Astrocyte (in vitro differentiated cells and primary cell): ENCODE measurements around the gene TRMT13. TPM values are rescaled to one million over a fixed set of nuclear protein-coding genes. Genes with fewer than 3 reads are reported as not detected.

Experiments
- DNase-seq: peaks from one replicate; pipeline ENCODE4 v3.0.0-alpha.2; 2010; ENCODE audit warnings: low read depth
- FAIRE-seq: peaks from 2 replicates; lab custom pipeline; 2011; peaks lifted over from hg19 to GRCh38; lab: Jason Lieb, UNC
- H2AFZ ChIP-seq: 2 replicates; pipeline ENCODE4 v1.6.0; 2012; ENCODE audit warnings: low read depth, low read length, inconsistent platforms
- H3K27ac ChIP-seq: 2 replicates; pipeline ENCODE4 v1.5.1; 2011; ENCODE audit warnings: low read depth, low read length, inconsistent platforms
- H3K27me3 ChIP-seq: 2 replicates; pipeline ENCODE4 v1.6.0; 2011; ENCODE audit warnings: low read length, inconsistent platforms; ENCODE audit not compliant: insufficient read depth
- H3K36me3 ChIP-seq: 2 replicates; pipeline ENCODE4 v1.5.1; 2011; ENCODE audit warnings: low read length, inconsistent platforms; ENCODE audit not compliant: insufficient read depth
- H3K4me1 ChIP-seq: 2 replicates; pipeline ENCODE4 v1.5.1; 2011; ENCODE audit warnings: low read length, inconsistent platforms; ENCODE audit not compliant: insufficient read depth
- H3K4me2 ChIP-seq: 2 replicates; pipeline ENCODE4 v1.6.0; 2012; ENCODE audit warnings: low read length, inconsistent platforms
- H3K4me3 ChIP-seq: 2 replicates; pipeline ENCODE4 v1.5.1; 2011; ENCODE audit warnings: low read depth, mild to moderate bottlenecking, low read length, inconsistent platforms; ENCODE audit not compliant: insufficient read depth
- H3K79me2 ChIP-seq: 2 replicates; pipeline ENCODE4 v1.6.0; 2012; ENCODE audit warnings: mild to moderate bottlenecking, low read length, inconsistent platforms; ENCODE audit not compliant: insufficient read depth
- H3K9ac ChIP-seq: 2 replicates; pipeline ENCODE4 v1.6.0; 2012; ENCODE audit warnings: mild to moderate bottlenecking, low read length, inconsistent platforms
- H3K9me3 ChIP-seq: 2 replicates; pipeline ENCODE4 v1.5.1; 2012; ENCODE audit warnings: low read depth, mild to moderate bottlenecking, low read length, inconsistent platforms; ENCODE audit not compliant: insufficient read depth
- H4K20me1 ChIP-seq: 2 replicates; pipeline ENCODE4 v1.6.0; 2012; ENCODE audit warnings: low read length, inconsistent platforms; ENCODE audit not compliant: insufficient read depth
- H3K27ac Mint-ChIP-seq: one replicate; pipeline ENCODE4 v1.8.0; 2021; ENCODE audit warnings: mild to moderate bottlenecking, mixed read lengths; ENCODE audit not compliant: unreplicated experiment
- H3K27me3 Mint-ChIP-seq: one replicate; pipeline ENCODE4 v1.8.0; 2021; ENCODE audit warnings: low read depth, mixed read lengths; ENCODE audit not compliant: unreplicated experiment
- H3K36me3 Mint-ChIP-seq: one replicate; pipeline ENCODE4 v1.8.0; 2021; ENCODE audit warnings: low read depth, mixed read lengths; ENCODE audit not compliant: unreplicated experiment
- H3K4me1 Mint-ChIP-seq: one replicate; pipeline ENCODE4 v1.8.0; 2021; ENCODE audit warnings: low read depth, mixed read lengths; ENCODE audit not compliant: unreplicated experiment
- H3K4me3 Mint-ChIP-seq: one replicate; pipeline ENCODE4 v1.8.0; 2021; ENCODE audit warnings: mild to moderate bottlenecking, moderate library complexity, mixed read lengths; ENCODE audit not compliant: unreplicated experiment
- H3K9me3 Mint-ChIP-seq: one replicate; pipeline ENCODE4 v1.8.0; 2021; ENCODE audit warnings: mild to moderate bottlenecking, mixed read lengths; ENCODE audit not compliant: unreplicated experiment
- CTCF ChIP-seq: IDR thresholded peaks from 2 replicates; pipeline ENCODE4 v1.5.1; 2011; ENCODE audit warnings: low read depth, mild to moderate bottlenecking, inconsistent platforms, low read length, moderate library complexity; ENCODE audit not compliant: insufficient read depth
- EZH2 ChIP-seq: IDR thresholded peaks from 2 replicates; pipeline ENCODE4 v1.6.1; 2012; ENCODE audit warnings: mild to moderate bottlenecking, low read length, inconsistent platforms; ENCODE audit not compliant: insufficient read depth
- total RNA-seq: library from RNA; stranded (reverse); gene quantifications from 2 replicates; pipeline ENCODE4 v1.2.1, GENCODE V29; 2021

Gene TRMT13
- total RNA-seq, 1 donor from 2014 or later = 11.7 TPM

GRCh38 chr1:100164216-100164615, 31.3 kb downstream of the TRMT13 start:
- no peak overlapping the region for H3K27ac ChIP-seq
- H3K9me3 Mint-ChIP-seq = no peaks in the 10 kb centered on the region
- no peaks in the 10 kb centered on the region for H3K4me1 ChIP-seq
- no peaks in the 10 kb centered on the region for H3K27me3 ChIP-seq
- DNase-seq (peak; percentile 71), FAIRE-seq (peak; percentile 39)
- H2AFZ ChIP-seq = no peak overlapping the region
- H3K4me3 Mint-ChIP-seq = no peak overlapping the region
- H3K4me3 ChIP-seq = no peak overlapping the region
- no peaks in the 10 kb centered on the region for H3K79me2 ChIP-seq
- H3K36me3 Mint-ChIP-seq = no peaks in the 10 kb centered on the region
- no peaks in the 10 kb centered on the region for H3K27me3 Mint-ChIP-seq
- no peak overlapping the region for H3K4me2 ChIP-seq
- no peak overlapping the region for H3K9ac ChIP-seq
- H3K27ac Mint-ChIP-seq = no peak overlapping the region
- no peak for TF ChIP-seq EZH2
- H4K20me1 ChIP-seq = no peaks in the 10 kb centered on the region
- H3K4me1 Mint-ChIP-seq = no peaks in the 10 kb centered on the region
- H3K9me3 ChIP-seq = no peaks in the 10 kb centered on the region
- H3K36me3 ChIP-seq = no peaks in the 10 kb centered on the region

- Histone ChIP-seq H4K20me1 (no peaks in the 10 kb centered on the region), H3K4me3 (no peak overlapping the region), H3K9ac (no peak overlapping the region), H3K27me3 (no peaks in the 10 kb centered on the region), H3K27ac (no peak overlapping the region), H3K4me1 (no peaks in the 10 kb centered on the region), H3K9me3 (no peaks in the 10 kb centered on the region), H3K4me2 (no peak overlapping the region), H3K79me2 (no peaks in the 10 kb centered on the region), H2AFZ (no peak overlapping the region), H3K36me3 (no peaks in the 10 kb centered on the region)
- no peaks in the 10 kb centered on the region for H3K4me1 Mint-ChIP-seq
- no peaks in the 10 kb centered on the region for H3K27me3 Mint-ChIP-seq
- no peaks in the 10 kb centered on the region for H3K9me3 Mint-ChIP-seq
- H3K4me3 Mint-ChIP-seq = no peak overlapping the region
- H3K27ac Mint-ChIP-seq = no peak overlapping the region
- no peaks in the 10 kb centered on the region for H3K36me3 Mint-ChIP-seq
- DNase-seq (no peak), FAIRE-seq (no peak)
- TF ChIP-seq EZH2 = no peak
- TF ChIP-seq CTCF = no peak
Observed at GRCh38 chr1:100164702-100165101, 31.7 kb downstream of the TRMT13 start.

GRCh38 chr1:100168051-100168450, 35.1 kb downstream of the TRMT13 start:
- Mint-ChIP-seq H3K27me3 (no peaks in the 10 kb centered on the region), H3K27ac (no peak overlapping the region), H3K36me3 (no peaks in the 10 kb centered on the region), H3K4me3 (no peak overlapping the region), H3K9me3 (no peaks in the 10 kb centered on the region), H3K4me1 (no peaks in the 10 kb centered on the region)
- Histone ChIP-seq H3K9ac (no peak overlapping the region), H3K4me2 (no peak overlapping the region), H3K27ac (no peak overlapping the region), H3K4me1 (no peaks in the 10 kb centered on the region), H4K20me1 (no peaks in the 10 kb centered on the region), H3K9me3 (no peaks in the 10 kb centered on the region), H3K79me2 (no peaks in the 10 kb centered on the region), H2AFZ (no peak overlapping the region), H3K36me3 (no peaks in the 10 kb centered on the region), H3K27me3 (no peaks in the 10 kb centered on the region), H3K4me3 (no peak overlapping the region)
- no peak for FAIRE-seq
- TF ChIP-seq EZH2 (no peak), CTCF (no peak)
- DNase-seq = no peak
